Measurements from ENCODE around the gene LRATD1. TPM values are rescaled to one million over a fixed set of nuclear protein-coding genes. Genes with fewer than 3 reads are reported as not detected.

The LRATD1 gene
- total and polyA plus RNA-seq, 9 donors: 7.4 to 23.4 (median 11.6) TPM

DNA sequence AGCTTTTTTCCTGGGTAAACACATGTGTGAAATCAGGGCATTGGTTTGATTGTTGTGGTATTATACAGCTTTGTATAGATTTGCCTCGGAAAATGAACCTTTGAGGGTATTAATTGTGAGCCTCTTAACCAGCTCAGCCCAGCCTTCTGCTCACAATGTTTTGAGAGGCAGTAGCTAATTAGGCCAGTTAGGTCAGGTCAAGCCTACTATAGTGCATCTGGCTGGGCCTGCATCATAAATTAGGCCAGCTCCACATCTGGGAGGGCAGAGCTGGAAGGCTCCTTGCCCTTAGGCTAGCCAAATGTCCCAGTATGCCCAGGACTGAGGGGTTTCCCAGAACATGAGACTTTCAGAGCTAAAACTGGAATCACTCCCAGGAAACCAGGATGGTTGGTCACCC, 43.0 kb downstream of the LRATD1 start:
- 35 to 61% (median 59%) methylated on average over 1 of the region's 1 CpG for WGBS, 3 donors
- Histone ChIP-seq H3K9me3 (no peaks in the 10 kb centered on the region), H3K4me3 (no peak overlapping the region), H3K27ac (no peak overlapping the region), H3K4me1 (ENCODE audit: insufficient read depth) (no peaks in the 10 kb centered on the region), H3K27me3 (no peaks in the 10 kb centered on the region), H3K36me3 (no peaks in the 10 kb centered on the region)
- no peak for TF ChIP-seq EP300 (IDR thresholded peaks at IDR 0.05)
- no peak for TF ChIP-seq POLR2A (IDR thresholded peaks at IDR 0.05)
- TF ChIP-seq CTCF (IDR thresholded peaks at IDR 0.05): no peak
- no peak for DNase-seq
- intact Hi-C loops (cut with DNase I): no loop called here

GRCh38 chr2:14676371-14676770, 43.9 kb downstream of the LRATD1 start:
- intact Hi-C loops (cut with DNase I): no loop called here
- no peaks in the 10 kb centered on the region for H3K27me3 ChIP-seq
- no peak overlapping the region for H3K27ac ChIP-seq
- no peaks in the 10 kb centered on the region for H3K36me3 ChIP-seq
- H3K4me3 ChIP-seq: no peak overlapping the region
- no peaks in the 10 kb centered on the region for H3K4me1 ChIP-seq (ENCODE audit: insufficient read depth)
- no peaks in the 10 kb centered on the region for H3K9me3 ChIP-seq
- no peak for DNase-seq
- TF ChIP-seq CTCF (IDR thresholded peaks at IDR 0.05) (no peak), POLR2A (IDR thresholded peaks at IDR 0.05) (no peak), EP300 (IDR thresholded peaks at IDR 0.05) (no peak)

GRCh38 chr2:14677039-14677438, 44.5 kb downstream of the LRATD1 start:
- H3K4me1 ChIP-seq (ENCODE audit: insufficient read depth): no peaks in the 10 kb centered on the region
- no peaks in the 10 kb centered on the region for H3K27me3 ChIP-seq
- no peak for DNase-seq
- H3K4me3 ChIP-seq: no peak overlapping the region
- WGBS, 3 donors: 40 to 63% (median 62%) methylated on average over 1 of the region's 1 CpG
- no peak overlapping the region for H3K27ac ChIP-seq
- no peaks in the 10 kb centered on the region for H3K9me3 ChIP-seq
- intact Hi-C loops (cut with DNase I): no loop called here
- TF ChIP-seq POLR2A (IDR thresholded peaks at IDR 0.05): no peak
- no peak for TF ChIP-seq EP300 (IDR thresholded peaks at IDR 0.05)
- TF ChIP-seq CTCF (IDR thresholded peaks at IDR 0.05): no peak
- no peaks in the 10 kb centered on the region for H3K36me3 ChIP-seq

DNA sequence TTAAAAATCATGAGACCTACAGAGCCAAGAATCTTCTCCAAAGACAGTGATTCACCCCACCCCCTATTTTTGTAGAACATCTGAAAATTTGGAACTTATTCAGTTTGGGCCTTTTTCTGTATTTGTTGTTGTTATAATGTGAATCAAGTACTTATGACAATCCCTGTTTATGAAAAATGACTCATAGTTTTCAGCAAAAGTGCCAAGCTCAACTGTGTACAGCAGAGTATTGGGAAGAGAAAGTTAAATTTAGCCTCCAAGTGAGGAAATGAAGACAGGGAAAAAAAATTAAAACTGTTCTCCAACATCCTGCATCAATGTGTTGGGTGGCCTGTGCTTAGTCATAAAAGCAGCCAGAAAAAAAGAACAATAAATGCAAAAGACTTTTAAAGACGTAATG, 46.2 kb downstream of the LRATD1 start:
- Histone ChIP-seq H3K27me3 (no peaks in the 10 kb centered on the region), H3K27ac (no peak overlapping the region), H3K4me3 (no peak overlapping the region), H3K4me1 (ENCODE audit: insufficient read depth) (no peaks in the 10 kb centered on the region), H3K9me3 (no peaks in the 10 kb centered on the region), H3K36me3 (no peaks in the 10 kb centered on the region)
- intact Hi-C loops (cut with DNase I): no loop called here
- DNase-seq: no peak
- no peak for TF ChIP-seq CTCF (IDR thresholded peaks at IDR 0.05)
- TF ChIP-seq EP300 (IDR thresholded peaks at IDR 0.05): no peak
- TF ChIP-seq POLR2A (IDR thresholded peaks at IDR 0.05): no peak
- 16 to 31% (median 23%) methylated on average over 1 of the region's 1 CpG for WGBS, 3 donors

DNA sequence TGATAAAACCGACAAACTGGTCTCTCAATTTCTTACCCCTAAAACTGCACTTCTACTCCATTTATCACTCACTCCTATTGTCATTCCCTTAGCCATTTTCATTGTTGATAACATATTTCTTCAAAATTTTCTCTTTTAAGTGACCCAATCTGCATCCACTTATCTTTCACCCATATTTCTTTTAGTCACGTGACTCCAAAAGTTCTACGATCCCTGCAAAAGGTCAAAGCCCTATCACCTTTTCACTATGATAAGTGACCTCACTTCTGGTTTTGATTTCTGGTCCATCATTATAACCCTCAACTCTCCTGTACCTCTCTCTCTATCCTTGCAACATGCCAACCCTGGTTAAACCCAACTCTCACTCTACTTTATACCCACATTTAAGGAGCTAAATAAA, 49.1 kb downstream of the LRATD1 start:
- no peak for DNase-seq
- TF ChIP-seq CTCF (IDR thresholded peaks at IDR 0.05) (no peak), EP300 (IDR thresholded peaks at IDR 0.05) (no peak), POLR2A (IDR thresholded peaks at IDR 0.05) (no peak)
- Histone ChIP-seq H3K4me3 (no peak overlapping the region), H3K27ac (no peak overlapping the region), H3K4me1 (ENCODE audit: insufficient read depth) (no peaks in the 10 kb centered on the region), H3K36me3 (no peaks in the 10 kb centered on the region), H3K27me3 (no peaks in the 10 kb centered on the region), H3K9me3 (no peaks in the 10 kb centered on the region)
- intact Hi-C loops (cut with DNase I): no loop called here
- WGBS, 3 donors: 72 to 75% (median 73%) methylated on average over 3 of the region's 3 CpGs
